PC-9 (cell line): ENCODE results near the gene SBF2.

Experiments
- EZH2 ChIP-seq: fragments of 200-600 bp; sonication (generic); IDR thresholded peaks from 2 replicates; pipeline ENCODE4 v1.8.0; 2017; ENCODE audit warnings: antibody characterized with exemption, low read depth
- TF ChIP-seq, protein P1 (sequence below): fragments of 200-600 bp; sonication (generic); conservative IDR thresholded peaks from 2 replicates; pipeline ENCODE4 v1.6.1; 2017; ENCODE audit warnings: mixed run types, antibody characterized with exemption, mild to moderate bottlenecking, moderate library complexity

DNA sequence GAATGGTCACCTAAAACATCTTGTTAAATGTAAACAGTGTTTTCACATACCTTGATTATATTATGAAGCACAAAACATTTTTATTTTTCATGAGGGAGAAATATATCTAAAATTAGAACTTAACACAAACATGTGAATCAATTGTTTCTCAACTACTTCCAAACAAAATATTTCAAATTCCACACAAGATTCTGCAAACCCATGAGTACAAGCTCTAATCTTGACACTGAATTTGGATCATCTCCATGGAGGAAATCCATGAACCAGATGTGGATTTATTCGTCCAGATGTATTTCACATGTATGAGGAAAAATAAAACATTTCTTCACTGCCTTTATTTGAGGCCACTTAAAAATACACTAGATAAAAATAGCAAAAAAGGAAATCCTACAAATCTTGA, 184.2 kb downstream of the SBF2 start:
- TF ChIP-seq, protein P1, sequence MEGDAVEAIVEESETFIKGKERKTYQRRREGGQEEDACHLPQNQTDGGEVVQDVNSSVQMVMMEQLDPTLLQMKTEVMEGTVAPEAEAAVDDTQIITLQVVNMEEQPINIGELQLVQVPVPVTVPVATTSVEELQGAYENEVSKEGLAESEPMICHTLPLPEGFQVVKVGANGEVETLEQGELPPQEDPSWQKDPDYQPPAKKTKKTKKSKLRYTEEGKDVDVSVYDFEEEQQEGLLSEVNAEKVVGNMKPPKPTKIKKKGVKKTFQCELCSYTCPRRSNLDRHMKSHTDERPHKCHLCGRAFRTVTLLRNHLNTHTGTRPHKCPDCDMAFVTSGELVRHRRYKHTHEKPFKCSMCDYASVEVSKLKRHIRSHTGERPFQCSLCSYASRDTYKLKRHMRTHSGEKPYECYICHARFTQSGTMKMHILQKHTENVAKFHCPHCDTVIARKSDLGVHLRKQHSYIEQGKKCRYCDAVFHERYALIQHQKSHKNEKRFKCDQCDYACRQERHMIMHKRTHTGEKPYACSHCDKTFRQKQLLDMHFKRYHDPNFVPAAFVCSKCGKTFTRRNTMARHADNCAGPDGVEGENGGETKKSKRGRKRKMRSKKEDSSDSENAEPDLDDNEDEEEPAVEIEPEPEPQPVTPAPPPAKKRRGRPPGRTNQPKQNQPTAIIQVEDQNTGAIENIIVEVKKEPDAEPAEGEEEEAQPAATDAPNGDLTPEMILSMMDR: no peak
- no peak for TF ChIP-seq EZH2
